OCI-LY7 (cell line): Measurements from ENCODE around the gene KCND3.

Experiments
- EZH2phosphoT487 ChIP-seq: fragments of 200-600 bp; sonication (generic); IDR thresholded peaks from 2 replicates; pipeline ENCODE4 v1.6.1; 2018; ENCODE audit warnings: low read depth, borderline replicate concordance, mild to moderate bottlenecking, mixed run types, antibody characterized with exemption, low read length, moderate library complexity, mixed read lengths
- TF ChIP-seq, protein P1 (sequence below): fragments of 200-600 bp; sonication (generic); conservative IDR thresholded peaks from 2 replicates; pipeline ENCODE4 v1.5.1; 2014; ENCODE audit warnings: mild to moderate bottlenecking, antibody characterized with exemption, low read length, moderate library complexity, mixed read lengths

DNA sequence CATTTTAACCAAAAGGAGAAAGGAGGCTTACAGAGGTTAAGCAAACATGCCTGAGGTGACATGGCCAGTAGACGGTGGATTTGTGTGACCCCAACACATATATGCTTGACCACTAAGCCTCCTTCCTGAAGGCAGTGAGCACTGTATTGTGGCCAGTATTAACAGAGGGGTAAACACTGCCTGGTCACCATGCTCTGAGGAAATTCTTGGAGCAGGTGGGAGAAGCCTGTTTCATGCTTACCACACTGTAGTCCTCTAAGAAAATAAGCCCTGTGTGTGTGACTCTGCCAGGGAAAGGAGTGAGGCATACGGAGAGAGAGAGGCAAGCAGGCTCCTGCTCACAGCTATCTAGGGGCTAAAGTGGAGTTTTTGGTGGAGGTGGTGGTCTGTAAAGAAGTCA lies 102.7 kb downstream of the KCND3 start:
- no peak for TF ChIP-seq EZH2phosphoT487
- TF ChIP-seq, protein P1, sequence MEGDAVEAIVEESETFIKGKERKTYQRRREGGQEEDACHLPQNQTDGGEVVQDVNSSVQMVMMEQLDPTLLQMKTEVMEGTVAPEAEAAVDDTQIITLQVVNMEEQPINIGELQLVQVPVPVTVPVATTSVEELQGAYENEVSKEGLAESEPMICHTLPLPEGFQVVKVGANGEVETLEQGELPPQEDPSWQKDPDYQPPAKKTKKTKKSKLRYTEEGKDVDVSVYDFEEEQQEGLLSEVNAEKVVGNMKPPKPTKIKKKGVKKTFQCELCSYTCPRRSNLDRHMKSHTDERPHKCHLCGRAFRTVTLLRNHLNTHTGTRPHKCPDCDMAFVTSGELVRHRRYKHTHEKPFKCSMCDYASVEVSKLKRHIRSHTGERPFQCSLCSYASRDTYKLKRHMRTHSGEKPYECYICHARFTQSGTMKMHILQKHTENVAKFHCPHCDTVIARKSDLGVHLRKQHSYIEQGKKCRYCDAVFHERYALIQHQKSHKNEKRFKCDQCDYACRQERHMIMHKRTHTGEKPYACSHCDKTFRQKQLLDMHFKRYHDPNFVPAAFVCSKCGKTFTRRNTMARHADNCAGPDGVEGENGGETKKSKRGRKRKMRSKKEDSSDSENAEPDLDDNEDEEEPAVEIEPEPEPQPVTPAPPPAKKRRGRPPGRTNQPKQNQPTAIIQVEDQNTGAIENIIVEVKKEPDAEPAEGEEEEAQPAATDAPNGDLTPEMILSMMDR, result no peak
